Measurements from ENCODE around the gene ZFHX3.

ZFHX3 gene

GRCh38 chr16:72879846-72880245, 168.1 kb downstream of the ZFHX3 start:
- no peak for DNase-seq

- DNase-seq, result no peak
These were observed 169.3 kb downstream of the ZFHX3 start for GRCh38 chr16:72878301-72879269.

DNA sequence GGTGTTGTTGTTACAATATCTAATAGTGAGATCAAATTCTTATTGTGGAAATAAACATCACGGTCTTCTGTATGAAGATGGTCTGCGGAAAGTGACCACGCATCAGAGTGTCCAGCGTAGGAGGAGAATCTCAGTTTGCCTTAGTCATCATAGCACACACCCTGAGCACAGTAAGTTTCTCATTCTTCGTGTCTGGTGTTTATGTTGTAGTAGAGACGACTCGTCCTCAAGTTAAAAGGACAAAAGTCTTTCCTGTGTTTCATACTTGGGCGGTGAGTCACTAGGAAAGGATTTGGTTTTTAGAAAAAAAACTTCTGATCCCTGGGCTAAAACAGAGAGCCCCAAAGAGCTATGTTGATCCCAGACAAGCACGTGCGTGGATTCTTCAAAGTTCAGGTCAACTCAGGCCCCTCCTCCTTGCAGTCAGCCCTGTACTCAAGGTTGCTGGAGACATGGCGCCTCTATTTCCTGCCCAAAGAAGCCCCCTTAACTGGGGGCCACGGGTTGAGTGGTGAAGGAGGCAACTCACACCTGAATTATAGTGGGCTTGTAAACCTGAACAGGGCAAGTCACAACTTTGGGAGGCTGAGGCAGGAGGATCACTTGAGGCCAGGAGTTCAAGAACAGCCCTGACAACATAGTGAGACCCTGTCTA, 170.4 kb downstream of the ZFHX3 start:
- no peak for DNase-seq

- DNase-seq, result no peak
These were observed 171.0 kb downstream of the ZFHX3 start for GRCh38 chr16:72876981-72877373.

GRCh38 chr16:72876221-72876620, 171.7 kb downstream of the ZFHX3 start:
- peak in 2 of 56 donors; percentile 2 to 20 for DNase-seq

DNA sequence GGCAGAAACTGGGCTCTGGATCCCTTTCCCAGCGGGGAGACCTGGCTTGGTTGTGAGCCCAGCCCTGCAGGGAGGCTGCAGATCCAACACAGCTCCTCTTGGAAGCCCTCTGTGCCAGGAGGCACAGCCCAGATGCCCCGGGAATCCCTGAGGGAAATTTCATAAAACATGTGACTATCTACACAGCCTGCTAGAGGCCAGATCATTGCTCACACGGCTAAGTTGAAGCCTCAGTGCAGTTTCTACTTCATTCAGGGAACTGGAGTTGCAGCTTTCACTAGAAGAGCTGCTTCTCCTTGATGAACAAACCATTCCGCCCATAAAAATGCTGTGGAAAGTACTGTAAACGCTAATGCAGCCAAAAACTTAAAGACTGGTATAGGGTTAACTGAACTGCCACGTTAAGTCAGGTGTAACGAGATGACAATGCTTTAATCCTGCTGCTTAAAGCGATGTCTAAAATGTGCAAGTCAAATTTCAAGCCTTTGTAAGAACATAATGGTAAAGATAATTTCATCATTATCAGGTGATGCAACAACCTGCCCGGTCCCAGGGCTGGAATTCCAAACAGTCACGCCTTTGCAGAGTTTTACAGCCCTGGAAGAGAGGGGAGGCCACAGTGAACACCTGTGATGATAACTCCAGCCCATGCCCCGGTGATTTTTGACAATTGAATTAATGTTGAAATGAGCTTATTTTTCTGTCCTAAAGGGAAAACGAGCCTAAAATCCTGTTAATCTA, 172.5 kb downstream of the ZFHX3 start:
- no peak for DNase-seq

- DNase-seq, result no peak
These were observed 174.1 kb downstream of the ZFHX3 start for GRCh38 chr16:72873853-72874252.

DNA sequence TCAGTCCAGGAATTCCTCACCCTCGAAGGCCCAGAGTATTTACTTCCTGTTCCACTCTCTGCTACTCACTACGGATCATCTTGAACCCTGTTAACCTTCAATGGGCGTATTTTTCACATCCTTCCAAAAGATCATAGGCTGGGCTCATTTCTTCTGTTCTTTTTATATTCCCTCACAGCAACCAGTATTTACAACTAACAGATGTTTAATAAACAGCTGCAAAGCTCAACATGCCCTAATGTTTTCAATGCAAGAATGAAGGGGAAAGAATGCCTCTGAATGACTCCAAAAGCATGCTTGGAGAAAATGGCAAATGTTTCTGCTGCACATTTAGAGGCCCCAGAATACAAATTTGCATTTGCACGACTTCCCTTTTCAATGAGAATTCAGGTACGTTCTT, 174.9 kb downstream of the ZFHX3 start:
- DNase-seq, result no peak

DNA sequence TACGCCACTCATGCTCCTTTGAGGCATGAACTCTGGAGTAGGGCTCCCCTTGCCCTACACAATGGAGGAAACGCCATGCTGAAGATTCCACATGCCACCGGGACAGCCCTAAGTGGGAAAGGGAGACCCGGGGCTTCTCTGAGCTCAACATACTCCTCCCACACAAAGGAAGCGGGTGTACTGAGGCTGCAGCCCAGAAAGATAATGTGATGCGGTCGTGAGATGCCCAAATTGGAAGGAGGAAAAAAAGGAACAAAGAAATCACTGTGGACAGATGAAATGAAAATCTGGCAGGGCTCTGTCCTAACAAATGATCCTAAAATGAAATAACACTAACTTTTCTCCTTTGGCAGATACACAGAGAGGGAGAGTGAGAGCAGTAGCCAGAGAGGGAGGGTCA, 182.1 kb downstream of the ZFHX3 start:
- no peak for DNase-seq

GRCh38 chr16:72865258-72865657, 182.7 kb downstream of the ZFHX3 start:
- no peak for DNase-seq

- DNase-seq, result no peak
These were observed 183.6 kb downstream of the ZFHX3 start for GRCh38 chr16:72864130-72864833.

DNA sequence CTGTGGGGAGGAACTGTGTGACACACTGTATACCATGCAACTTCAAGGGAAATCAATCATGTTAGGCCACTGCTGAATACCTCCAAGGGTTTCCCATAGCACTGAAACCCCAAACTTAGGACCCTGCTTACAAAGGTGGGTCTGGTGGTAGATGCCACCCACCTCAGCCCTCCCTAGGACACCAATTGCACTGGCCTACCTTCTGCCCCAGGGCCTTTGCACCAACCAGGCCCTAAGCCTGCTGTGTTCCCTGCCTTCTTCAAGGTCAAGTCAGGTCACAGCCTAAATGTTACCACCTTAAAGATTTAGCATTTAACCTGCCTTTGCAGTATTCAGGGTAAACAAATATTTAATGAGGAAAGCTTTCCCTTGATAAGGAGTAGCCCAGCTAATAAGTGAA, 185.8 kb downstream of the ZFHX3 start:
- DNase-seq, result no peak

GRCh38 chr16:72860726-72861562, 187.0 kb downstream of the ZFHX3 start:
- peak in 5 of 56 donors; percentile 7 to 40 (median 16) for DNase-seq

DNA sequence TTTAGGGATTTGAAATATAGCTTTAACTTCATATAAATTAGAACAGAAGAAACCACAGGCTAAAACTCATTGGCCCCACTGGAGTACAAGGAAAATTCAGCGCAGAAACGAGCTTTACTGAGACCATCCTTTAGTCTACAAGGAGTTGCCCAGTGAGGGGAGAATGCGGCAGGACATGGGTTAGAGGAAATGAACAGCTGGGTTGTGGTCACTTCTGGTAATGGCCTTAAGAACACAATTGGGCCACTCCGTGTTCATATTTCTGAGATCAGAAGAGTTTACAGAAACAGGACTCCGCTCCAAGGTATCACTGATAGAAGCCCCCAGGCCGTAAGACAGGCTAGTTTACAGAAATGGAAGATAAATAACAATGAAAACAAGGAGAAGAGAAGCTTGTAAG, 188.3 kb downstream of the ZFHX3 start:
- DNase-seq, result no peak

DNA sequence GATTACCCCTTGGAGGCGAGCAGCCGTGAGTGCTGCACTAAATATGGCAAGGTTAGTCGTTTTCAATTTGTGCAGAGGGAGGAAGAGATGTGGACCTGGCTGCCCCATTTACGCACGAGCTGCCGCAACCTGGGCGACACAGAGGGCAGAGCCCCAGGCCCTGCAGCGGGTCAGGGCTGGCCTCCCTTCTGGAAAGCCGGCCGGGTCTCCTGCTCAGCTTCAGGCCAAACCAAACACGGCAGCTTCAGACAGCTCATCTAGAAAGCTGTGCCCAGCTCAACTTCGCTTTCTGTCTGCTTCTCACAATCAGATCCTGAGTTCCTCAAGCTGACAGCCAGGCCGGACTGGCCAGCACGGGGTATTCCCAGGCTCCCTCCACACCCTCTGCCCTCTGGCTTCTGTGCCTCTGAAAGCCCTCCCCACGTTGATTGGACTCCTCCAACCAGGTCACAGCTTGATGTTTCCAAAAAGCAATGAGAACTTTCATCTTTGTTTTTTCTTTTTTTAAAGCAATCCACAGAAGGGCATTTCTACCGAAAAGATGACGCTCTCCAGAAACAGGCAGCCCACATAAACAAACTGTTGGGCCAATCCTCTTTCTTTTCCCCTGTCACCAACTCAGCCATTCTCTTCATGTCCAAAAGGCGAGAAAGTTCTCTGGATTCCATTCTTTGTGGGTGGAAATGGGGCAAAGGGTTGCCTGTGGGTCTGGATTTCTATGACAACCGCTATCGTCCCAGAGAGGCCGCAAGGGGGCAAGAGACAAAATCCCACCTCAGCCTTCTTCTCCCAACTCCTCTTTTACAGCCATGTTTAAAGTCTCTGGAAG, 189.0 kb downstream of the ZFHX3 start:
- peak in 18 of 56 donors; percentile 2 to 71 (median 16) for DNase-seq

GRCh38 chr16:72857834-72858664, 189.9 kb downstream of the ZFHX3 start:
- no peak for DNase-seq

DNA sequence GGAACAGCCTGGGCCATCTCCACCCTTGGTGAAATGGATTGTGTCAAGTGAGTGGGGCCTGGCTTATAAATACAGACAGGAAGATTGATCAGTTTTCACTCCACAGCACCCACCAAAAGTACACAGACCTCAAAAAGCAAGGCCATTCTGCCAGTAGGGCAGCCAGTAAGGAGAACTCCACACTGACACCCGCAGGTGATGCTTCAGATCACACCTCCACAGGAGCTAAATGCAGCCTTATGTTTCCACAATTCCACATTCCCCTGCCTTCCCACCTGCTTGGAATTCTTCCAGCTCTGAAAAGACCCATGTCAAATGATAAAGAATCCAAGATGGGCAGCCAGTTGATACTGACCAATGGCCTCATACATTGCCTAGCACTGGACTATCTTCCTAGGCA, 191.1 kb downstream of the ZFHX3 start:
- DNase-seq, result peak in 1 of 56 donors; percentile 3

DNA sequence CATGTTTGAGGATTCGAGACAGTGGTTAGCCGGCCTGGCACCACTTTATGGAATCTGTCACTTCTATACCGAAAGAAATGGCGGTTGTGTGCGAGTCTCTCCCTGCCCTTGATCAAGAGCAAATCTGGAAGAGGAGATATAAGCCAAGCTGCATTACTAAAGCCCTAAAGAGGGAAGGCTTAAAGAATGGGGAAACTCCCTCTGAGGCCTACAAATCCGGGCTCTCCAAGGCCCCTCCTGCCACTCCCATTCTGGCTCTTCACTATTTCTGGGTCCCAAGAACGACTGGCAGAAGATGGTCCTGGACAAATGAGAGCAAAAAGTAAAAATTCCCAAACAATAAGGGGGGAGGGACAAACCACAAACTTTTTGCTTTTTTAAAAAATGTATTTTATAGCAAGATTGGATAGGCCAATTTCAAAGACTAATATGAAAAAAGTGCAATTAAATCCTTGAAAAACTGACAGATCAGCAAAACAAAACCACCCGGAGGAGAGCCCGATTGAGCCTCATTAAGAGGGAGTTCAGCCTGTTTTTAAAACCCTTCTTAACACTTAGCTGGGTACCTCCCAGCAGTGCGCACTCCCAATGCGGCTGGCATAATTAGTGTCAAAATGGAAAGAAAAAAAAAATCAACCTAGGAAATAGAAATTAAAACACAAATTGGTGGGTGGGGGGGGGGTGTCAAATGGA, 193.5 kb downstream of the ZFHX3 start:
- no peak for DNase-seq

Data from nucleus accumbens (tissue), 56 donors.